Measurements from ENCODE around the gene SORBS1.

The SORBS1 gene

DNA sequence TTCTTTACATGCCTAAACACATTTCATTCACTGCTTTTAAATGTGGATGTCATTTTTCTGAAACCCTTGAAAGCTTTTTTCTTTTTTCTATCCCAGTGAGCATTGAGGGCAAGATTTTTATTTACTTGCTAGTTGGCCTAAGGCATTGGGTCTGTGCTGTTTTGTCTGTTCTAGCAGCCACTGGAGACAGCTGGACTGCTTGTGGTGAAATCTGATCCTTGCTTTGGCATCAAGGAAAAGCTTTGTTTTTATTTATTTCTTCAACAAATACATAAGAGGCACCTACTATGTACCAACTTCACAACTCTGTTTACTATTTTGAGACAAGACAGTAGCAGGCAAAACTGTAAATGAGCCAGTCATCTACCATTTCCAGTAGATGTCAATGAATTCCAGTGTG, 241.9 kb downstream of the SORBS1 start:
- TF ChIP-seq GATA3 (IDR thresholded peaks at IDR 0.05; ENCODE audit: low read depth, low read length): no peak
- no peak for TF ChIP-seq GATA2 (IDR thresholded peaks at IDR 0.05; ENCODE audit: low read depth, low read length)

DNA sequence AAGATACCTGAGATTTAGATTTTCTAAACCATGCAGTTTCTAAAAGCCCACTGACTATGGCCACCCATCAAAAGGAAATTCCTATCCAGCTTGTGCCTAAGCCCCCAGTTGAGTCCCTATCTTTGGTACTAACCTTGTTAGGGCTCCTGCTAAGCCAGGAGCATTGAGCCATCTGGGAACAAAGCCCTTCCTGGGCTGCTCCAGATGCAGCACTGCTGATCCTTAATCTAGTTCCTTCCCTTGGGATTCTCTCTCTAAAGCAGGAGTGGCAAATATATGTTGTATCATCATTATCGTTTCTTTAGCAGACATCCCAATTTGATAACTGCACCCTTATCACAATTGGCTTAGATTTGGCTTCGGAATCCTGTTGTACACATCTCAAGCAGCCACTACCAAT, 245.7 kb downstream of the SORBS1 start:
- TF ChIP-seq GATA3 (IDR thresholded peaks at IDR 0.05; ENCODE audit: low read depth, low read length): no peak
- peak; percentile 12; the same call in 1 of the 2 replicates for TF ChIP-seq GATA2 (IDR thresholded peaks at IDR 0.05; ENCODE audit: low read depth, low read length)

DNA sequence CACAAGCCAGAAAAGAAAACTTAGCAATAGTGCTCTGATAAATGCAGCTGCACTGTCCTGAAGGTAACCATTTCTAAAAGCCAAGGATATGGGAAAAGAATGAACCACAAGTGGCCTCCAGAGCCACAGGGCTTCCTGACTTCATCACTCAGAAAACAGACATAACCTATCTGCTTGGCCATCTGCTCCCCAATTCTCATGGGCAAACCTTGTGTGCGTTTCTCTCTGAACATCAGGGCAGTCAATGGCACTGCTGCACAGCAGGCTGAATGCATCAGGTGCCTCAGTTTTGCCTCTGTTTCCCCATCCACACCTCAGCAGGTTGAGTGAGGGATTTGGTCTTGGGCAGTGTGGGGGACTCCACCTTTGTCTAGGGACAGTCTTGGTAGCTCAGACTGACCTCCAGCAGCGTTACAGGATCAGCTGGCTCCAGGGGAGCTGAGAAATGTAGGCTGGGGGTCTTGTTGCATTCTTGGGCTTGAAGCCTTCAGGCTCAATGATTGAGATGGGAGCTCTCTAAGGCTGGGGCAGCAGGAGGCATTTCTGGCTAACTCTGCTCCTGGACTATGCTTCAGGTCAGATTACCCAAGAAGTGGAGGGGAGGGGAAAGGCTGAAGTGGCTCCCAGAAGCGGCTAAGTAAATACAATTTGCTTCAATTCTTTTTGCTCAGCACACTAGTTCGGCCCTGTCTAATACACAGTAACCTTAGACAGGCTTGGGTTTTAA, 246.8 kb downstream of the SORBS1 start:
- TF ChIP-seq GATA2 (IDR thresholded peaks at IDR 0.05; ENCODE audit: low read depth, low read length): no peak
- TF ChIP-seq GATA3 (IDR thresholded peaks at IDR 0.05; ENCODE audit: low read depth, low read length): no peak

DNA sequence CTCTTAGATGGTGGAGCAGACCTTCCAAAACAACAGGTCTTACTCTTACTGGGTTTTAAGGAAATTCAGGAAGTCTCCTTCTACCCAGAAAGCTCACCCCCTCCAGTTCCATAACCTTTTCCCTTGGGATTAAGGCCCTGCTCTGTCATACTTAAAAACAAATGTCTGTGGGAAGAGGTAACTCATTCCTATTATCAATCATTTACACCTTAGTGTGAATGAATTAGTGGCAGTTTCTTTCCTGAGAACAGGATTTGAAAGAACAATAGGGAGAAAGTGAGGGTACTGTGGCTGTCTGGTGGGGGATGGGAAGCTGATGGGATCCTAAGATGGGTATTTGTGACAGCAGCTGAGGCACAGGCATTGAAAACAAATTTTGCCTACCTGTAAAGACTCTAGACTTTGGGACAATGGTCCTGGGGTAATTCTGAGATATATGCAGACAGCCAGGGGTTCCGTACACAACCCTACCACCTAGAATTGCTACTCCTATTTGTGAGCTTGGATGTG, 248.1 kb downstream of the SORBS1 start:
- TF ChIP-seq GATA3 (IDR thresholded peaks at IDR 0.05; ENCODE audit: low read depth, low read length) (no peak), GATA2 (IDR thresholded peaks at IDR 0.05; ENCODE audit: low read depth, low read length) (no peak)

DNA sequence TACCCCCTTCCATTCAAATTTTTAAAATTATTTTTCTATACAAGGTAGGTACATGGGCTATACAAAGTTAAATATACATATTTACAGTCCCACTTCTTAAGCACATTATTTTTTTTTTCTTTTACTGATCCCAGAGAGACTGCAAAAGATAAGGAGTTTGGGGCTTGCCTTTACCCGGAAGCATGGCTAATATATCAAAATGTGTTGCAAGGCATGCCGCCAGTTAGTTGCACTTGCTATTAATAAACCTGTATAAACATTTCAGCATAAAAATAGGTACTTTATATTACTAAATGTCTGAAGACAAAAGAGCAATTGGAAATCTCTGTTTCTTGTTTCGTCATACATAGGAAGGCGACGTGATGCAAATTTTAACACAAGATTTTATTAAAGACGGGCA, 248.9 kb downstream of the SORBS1 start:
- no peak for TF ChIP-seq GATA2 (IDR thresholded peaks at IDR 0.05; ENCODE audit: low read depth, low read length)
- no peak for TF ChIP-seq GATA3 (IDR thresholded peaks at IDR 0.05; ENCODE audit: low read depth, low read length)

DNA sequence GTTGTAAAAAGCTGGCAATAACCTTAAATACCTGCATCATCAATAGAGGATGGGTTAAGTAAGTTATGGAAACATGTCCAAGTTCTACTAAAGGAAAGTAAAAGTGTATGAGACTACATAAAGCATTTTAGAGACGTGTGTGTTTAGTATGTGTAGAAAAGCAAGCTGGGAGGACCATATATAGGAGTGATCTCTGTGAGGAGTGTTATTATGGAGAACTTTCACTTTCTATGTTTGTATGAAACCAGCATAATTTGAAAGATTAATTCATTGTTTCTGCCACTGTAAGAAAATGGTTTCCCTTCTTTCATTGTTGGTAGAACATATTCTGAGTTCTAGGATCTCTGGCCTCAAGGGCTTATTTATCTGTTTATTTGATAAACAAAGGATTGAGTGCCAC, 251.2 kb downstream of the SORBS1 start:
- TF ChIP-seq GATA2 (IDR thresholded peaks at IDR 0.05; ENCODE audit: low read depth, low read length) (no peak), GATA3 (IDR thresholded peaks at IDR 0.05; ENCODE audit: low read depth, low read length) (no peak)

DNA sequence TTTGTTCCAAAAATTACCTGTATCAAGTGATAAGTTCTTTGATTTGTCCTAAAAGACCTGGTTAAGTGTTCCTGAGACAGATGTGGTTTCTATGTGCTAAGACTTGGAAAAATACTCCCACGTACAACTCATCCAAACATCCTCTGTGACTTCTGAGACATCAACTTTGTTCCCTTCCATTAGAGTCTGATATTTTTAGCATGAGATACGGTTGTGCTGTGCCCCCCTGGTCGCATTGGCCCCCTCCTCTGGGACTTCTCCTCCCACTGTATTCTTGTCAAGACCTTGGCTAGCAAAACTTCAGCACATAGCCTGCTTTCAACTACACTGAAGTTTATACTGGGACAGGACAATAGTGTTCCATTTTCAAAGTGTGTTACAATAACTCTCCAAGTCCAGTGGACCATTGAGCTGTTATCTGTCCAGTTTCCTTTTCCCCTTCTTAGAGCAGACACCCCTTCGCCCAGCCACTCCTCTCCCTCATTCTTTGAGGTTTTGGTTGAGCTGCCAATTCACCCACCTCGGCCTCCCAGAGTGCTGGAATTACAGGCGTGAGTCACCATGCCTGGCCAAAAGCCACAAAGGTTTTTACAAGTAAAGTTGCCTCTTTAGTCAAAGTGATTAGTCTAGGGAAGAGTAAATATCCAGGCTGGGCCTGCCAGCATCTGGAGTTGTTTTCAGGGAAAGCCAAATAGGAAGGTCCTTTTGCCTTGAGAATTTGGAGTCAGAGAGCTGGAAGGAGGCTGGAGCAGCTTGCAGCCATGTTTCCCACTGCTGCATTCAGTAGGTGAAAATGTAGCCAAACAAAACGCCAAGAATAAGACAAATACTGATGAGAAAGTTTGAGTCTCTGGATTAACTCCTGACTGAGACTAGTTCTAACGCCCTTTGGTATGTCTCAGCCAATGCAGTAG, 252.5 kb downstream of the SORBS1 start:
- TF ChIP-seq GATA2 (IDR thresholded peaks at IDR 0.05; ENCODE audit: low read depth, low read length) (no peak), GATA3 (IDR thresholded peaks at IDR 0.05; ENCODE audit: low read depth, low read length) (no peak)

DNA sequence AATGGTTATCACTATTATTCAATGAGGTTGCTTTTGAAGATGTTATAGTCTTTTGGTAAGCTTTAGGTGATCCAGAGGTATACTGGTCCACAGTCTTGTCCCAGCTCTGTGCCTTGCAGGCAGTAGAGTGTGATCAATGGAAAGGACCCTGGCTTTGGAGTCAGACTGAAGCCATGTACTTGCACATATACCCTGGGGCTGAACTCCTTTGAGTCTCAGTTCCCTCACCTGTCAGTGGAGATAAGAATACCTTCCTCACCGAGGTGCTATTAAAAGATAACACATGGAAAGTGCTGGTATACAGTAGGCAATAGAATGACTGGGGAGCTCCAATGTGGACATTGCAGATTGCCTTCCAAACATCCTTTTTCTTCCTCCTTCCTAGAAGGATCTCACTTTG, 254.3 kb downstream of the SORBS1 start:
- TF ChIP-seq GATA2 (IDR thresholded peaks at IDR 0.05; ENCODE audit: low read depth, low read length) (no peak), GATA3 (IDR thresholded peaks at IDR 0.05; ENCODE audit: low read depth, low read length) (no peak)

DNA sequence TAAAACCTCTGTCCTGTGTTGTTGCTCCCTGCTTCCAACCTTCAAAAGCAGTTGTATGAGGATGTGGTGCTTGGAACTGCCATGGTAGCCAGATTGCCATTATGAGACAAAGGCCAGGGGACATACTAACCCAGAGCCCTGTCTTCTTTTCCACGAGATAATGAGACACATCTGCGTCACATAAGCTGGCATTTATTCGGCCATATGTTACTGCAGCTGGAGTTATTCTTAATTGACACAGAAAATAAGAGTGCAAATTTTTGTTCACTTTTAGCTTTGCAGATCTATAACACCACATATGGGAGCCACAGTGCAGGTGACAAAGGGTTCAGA, 254.9 kb downstream of the SORBS1 start:
- TF ChIP-seq GATA2 (IDR thresholded peaks at IDR 0.05; ENCODE audit: low read depth, low read length) (no peak), GATA3 (IDR thresholded peaks at IDR 0.05; ENCODE audit: low read depth, low read length) (no peak)

DNA sequence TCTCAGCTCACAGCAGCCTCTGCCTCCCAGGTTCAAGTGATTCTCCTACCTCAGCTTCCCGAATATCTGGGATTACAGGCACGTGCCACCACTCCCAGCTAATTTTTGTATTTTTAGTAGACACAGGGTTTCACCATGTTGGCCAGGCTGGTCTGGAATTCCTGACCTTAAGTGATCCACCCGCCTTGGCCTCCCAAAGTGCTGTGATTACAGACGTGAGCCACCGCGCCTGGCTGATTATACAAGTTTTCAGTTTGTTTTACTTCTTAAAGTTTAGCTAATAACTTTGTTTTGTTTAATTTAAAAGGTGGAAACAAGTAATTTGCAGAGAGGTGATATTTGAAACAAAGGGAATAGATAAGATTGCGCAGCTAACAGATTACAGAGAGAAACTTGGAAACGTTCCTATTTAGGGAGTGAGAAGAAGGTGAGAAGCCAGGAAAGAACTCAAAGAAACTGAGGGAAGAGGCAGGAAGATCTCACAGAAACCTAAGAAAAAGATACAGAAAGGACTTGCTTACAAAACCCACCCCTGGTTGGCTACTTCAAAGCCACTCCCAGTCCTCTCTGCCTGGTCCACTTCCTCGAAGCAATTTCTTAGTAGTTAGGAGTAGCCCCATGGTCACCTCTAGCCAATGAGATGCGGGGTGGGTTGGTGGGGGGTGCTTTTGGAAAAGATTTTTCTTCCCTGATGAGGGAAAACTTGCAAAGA, 255.4 kb downstream of the SORBS1 start:
- no peak for TF ChIP-seq GATA3 (IDR thresholded peaks at IDR 0.05; ENCODE audit: low read depth, low read length)
- TF ChIP-seq GATA2 (IDR thresholded peaks at IDR 0.05; ENCODE audit: low read depth, low read length): no peak

DNA sequence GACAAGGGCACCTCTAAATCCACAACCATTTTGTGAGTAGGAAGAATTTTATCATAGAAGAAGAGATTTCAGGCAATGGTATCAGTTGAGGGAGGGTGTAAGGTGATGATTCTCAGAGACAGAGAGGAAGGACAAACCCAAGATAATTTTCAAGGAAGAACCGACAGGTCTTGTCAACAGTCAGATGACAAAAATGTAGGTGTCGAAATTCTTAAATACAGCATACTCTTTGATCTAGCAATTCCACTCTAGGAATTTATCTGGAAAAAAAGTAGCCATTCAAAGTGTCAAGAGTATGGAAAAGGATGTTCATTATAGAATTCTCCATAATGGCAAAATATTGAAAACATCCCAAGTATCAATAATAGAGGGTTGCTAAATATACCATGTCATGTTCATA, 256.2 kb downstream of the SORBS1 start:
- no peak for TF ChIP-seq GATA3 (IDR thresholded peaks at IDR 0.05; ENCODE audit: low read depth, low read length)
- no peak for TF ChIP-seq GATA2 (IDR thresholded peaks at IDR 0.05; ENCODE audit: low read depth, low read length)

DNA sequence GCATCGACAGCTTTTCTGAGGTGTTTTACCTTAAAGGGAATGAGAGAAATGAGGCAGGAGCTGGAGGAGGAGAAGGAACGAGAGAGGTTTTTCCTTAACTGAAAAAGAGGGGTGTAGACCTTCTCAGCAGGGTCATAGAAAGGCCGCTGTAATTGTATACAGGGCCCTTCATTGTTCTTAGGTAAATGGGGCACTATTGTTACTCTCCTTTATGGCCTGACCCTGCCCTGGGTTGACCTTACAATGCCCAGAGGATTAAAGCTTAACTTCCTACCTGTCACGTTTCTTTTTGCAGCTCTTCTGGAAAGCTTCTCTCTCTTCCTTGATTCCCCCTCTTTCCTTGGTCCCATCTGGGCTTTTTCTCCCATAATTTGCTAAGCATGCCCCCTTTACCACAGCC, 256.7 kb downstream of the SORBS1 start:
- no peak for TF ChIP-seq GATA3 (IDR thresholded peaks at IDR 0.05; ENCODE audit: low read depth, low read length)
- no peak for TF ChIP-seq GATA2 (IDR thresholded peaks at IDR 0.05; ENCODE audit: low read depth, low read length)

DNA sequence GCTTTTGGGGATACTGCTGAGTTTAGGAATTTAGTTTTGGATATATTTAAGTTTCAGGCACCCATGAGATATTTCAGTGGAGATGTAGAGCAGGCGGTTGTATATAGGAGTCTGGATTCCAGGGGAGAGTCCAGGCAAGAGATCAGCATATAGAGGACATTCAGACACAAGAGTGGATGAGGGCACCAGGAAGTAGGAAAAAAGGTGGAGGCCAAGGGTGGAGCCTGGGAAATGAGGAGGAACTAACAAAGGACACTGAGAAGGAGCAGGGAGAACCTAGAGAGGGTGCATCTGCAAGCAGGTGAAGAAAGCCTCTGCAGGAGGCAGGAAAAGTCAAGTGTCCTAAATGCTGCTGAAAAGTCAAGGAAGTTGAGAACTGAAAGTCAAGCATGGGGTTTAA, 257.2 kb downstream of the SORBS1 start:
- TF ChIP-seq GATA2 (IDR thresholded peaks at IDR 0.05; ENCODE audit: low read depth, low read length) (no peak), GATA3 (IDR thresholded peaks at IDR 0.05; ENCODE audit: low read depth, low read length) (no peak)

DNA sequence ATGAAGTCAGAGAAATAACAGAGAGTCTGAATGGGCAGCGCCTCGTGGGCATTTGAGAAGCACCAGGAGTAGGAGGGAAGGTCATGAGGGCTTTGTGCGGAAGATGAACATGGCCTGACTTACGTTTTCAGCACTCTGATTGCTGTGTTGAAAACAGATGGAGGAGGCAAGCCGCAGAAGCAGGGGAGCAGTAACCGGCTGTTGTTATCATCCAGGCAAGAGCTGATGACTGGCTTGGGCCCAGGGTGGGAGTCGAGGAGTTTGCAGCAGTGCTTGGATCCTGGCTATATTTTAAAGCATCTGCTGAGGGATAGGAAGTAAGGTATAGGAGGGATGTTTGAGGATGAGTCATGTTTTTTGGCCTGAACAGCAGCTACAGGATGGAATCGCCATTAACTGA, 257.6 kb downstream of the SORBS1 start:
- TF ChIP-seq GATA3 (IDR thresholded peaks at IDR 0.05; ENCODE audit: low read depth, low read length) (no peak), GATA2 (IDR thresholded peaks at IDR 0.05; ENCODE audit: low read depth, low read length) (no peak)

All from SH-SY5Y (cell line).